ENCODE data around the gene SLC16A4.

SLC16A4 gene

GRCh38 chr1:110360431-110360830, 30.4 kb downstream of the SLC16A4 start:
- no peak for DNase-seq (ENCODE audit: low read depth in 2 of 2)

DNA sequence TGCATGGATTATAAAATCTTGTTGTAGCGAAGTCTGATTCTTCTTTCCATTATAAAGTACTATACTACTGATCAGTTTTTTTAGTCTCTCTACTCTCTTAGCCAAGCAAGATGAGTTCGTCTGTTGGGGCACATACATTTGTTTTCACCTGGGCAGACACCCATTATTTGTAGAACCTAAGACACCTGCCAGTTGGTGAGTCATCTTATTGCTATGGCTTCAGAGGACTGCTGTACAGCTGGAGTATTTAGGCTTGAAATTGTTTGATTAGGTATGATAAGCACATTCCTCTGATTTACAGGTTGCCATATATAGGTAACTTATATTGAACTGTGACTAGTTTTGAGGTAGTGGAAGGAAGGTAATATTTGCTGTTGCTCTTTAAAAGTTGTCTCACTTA, 34.4 kb downstream of the SLC16A4 start:
- DNase-seq (ENCODE audit: low read depth in 2 of 2): no peak

DNA sequence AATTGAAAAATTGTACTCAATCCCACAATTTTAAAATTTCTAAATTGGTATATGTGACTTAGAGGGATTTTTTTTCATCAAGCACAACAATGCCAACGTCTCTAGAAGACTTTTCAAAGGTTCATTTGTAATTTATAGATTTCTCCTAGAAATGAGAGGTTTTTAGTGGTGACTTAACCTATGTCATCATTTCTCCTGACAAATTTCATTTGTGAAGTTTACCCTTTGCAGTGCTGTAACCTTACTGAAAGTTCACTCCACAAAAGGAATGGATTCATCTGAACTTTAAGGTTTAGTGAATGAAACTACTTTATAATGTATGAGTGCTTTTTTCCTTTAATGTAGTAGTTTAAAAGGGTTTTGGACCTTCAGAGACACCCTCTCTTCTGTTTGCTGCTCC, 35.5 kb downstream of the SLC16A4 start:
- no peak for DNase-seq (ENCODE audit: low read depth in 2 of 2)

- DNase-seq (ENCODE audit: low read depth in 2 of 2): no peak
Measured at GRCh38 chr1:110350360-110350759, 40.5 kb downstream of the SLC16A4 start.

DNA sequence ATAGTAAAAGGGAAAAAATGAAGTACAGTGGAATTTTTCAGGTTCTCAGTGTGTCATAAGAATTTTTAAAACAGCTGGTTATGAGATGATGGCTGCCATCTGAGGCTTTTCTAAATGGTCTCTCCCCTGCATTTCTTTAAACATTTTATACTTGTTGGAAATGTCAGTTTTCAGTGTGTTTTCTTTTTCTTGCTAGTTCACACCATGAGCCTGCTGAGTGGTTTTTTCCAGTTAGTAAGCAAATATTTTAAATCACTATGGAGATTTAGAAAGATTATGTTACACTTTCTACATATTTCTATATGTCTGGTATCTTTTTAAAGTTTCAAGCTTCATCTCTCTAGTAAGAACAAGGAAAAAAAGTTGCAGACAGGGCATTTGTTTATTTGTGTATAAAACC, 42.1 kb downstream of the SLC16A4 start:
- no peak for DNase-seq (ENCODE audit: low read depth in 2 of 2)

GRCh38 chr1:110348050-110348449, 42.8 kb downstream of the SLC16A4 start:
- no peak for DNase-seq (ENCODE audit: low read depth in 2 of 2)

- DNase-seq (ENCODE audit: low read depth in 2 of 2): no peak
Measured at GRCh38 chr1:110347182-110347893, 43.5 kb downstream of the SLC16A4 start.

GRCh38 chr1:110346690-110347089, 44.1 kb downstream of the SLC16A4 start:
- DNase-seq (ENCODE audit: low read depth in 2 of 2): no peak

DNA sequence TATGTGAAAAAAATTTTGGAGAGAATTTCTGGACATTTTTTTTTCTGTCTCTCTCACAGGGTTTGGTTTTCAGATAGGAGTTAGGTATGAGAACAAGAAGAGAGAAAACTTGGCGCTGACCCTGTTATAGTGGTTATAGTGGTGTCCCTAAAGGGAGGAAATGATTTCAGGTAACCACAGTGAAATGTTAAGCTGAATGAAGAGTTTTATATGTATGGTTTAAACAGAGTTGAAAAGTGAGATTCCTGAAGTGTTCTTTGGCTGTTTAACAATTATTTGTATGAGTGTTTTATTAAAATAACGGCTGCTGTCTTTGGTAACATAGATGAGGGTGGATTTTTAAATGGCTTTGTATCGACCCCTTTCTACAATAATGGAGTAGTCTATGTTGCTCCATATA, 45.3 kb downstream of the SLC16A4 start:
- DNase-seq (ENCODE audit: low read depth in 2 of 2): no peak

DNA sequence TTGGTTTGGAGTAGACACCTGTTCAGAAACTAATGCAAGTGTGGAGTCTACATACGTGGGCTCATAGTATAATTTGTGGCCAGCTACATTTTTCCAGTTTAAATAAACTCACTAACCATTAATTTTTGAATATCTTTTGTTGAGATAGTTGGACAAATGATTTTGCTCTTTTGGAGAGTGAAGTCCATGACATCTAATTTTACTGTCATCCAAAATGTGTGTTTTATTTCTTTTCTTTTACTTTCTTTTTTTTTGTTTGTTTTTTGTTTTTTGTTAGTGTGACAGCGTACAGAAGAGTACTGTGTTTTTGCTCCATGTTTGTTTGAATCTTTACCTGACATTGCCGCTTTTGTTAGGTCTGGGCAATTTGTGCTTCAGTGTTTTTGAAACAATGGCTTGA, 46.7 kb downstream of the SLC16A4 start:
- no peak for DNase-seq (ENCODE audit: low read depth in 2 of 2)

DNA sequence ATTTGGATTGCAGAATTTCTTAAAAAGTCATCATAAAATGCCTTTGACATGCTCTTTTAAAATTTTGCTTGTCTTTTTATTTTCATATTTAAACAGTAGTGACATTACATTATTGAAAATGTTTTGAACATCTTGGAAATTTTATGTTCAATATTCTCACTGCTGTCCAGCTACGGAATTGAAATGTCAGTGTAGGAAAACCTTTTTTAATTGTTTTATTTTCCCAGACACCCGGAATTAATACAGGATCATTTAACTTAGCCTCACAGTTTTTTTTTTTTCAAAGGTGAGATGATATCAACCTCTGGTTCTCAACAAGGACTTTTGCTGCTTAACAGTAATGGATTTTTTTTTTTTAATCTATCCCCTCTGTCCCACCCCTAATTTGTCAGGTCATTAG, 47.6 kb downstream of the SLC16A4 start:
- no peak for DNase-seq (ENCODE audit: low read depth in 2 of 2)

- no peak for DNase-seq (ENCODE audit: low read depth in 2 of 2)
Measured at GRCh38 chr1:110341872-110342331, 48.9 kb downstream of the SLC16A4 start.

GRCh38 chr1:110341146-110341871, 49.5 kb downstream of the SLC16A4 start:
- no peak for DNase-seq (ENCODE audit: low read depth in 2 of 2)

GRCh38 chr1:110340207-110340468, 50.7 kb downstream of the SLC16A4 start:
- DNase-seq (ENCODE audit: low read depth in 2 of 2): no peak

DNA sequence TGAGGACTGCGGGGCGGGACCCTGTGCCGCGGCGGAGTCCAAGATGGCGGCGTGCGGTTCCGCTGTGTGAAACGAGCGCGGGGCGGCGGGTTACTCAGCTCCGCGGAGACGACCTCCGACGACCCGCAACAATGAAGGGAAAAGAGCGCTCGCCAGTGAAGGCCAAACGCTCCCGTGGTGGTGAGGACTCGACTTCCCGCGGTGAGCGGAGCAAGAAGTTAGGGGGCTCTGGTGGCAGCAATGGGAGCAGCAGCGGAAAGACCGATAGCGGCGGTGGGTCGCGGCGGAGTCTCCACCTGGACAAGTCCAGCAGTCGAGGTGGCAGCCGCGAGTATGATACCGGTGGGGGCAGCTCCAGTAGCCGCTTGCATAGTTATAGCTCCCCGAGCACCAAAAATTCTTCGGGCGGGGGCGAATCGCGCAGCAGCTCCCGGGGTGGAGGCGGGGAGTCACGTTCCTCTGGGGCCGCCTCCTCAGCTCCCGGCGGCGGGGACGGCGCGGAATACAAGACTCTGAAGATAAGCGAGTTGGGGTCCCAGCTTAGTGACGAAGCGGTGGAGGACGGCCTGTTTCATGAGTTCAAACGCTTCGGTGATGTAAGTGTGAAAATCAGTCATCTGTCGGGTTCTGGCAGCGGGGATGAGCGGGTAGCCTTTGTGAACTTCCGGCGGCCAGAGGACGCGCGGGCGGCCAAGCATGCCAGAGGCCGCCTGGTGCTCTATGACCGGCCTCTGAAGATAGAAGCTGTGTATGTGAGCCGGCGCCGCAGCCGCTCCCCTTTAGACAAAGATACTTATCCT, 51.2 kb downstream of the SLC16A4 start:
- DNase-seq (ENCODE audit: low read depth in 2 of 2): peak; percentile 41 to 43

DNA sequence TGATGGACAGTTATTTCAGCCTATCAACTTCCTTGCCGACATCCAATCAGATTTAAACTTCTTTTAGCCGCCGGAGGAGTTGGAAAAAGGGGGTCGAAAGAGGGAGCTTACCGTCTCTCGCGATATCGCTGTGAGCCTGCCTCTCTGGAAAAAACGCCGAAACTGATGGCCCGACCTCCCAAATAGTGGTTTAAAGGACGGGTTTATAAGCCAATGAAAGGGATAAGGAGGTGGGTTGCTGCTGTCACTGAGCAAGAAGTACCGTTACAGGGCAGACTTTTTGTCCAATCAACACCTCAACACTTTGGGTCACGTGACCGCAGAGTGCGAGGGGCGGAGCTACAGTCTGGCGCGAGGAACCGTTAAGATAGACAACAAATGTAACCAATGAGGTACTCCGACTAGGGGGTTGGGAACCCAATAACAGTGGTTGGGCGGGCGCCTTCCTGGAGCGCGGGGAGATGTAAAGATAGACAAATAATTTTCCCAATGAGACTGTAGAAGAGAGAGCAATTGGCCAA, 51.9 kb downstream of the SLC16A4 start, which contains the start of gene RBM15:
RBM15 (plus strand) TSS at position 492 of the 521 bp plus-strand sequence; CDS start at position 521, 29 bp downstream.
- DNase-seq (ENCODE audit: low read depth in 2 of 2): peak; percentile 89 to 94

DNA sequence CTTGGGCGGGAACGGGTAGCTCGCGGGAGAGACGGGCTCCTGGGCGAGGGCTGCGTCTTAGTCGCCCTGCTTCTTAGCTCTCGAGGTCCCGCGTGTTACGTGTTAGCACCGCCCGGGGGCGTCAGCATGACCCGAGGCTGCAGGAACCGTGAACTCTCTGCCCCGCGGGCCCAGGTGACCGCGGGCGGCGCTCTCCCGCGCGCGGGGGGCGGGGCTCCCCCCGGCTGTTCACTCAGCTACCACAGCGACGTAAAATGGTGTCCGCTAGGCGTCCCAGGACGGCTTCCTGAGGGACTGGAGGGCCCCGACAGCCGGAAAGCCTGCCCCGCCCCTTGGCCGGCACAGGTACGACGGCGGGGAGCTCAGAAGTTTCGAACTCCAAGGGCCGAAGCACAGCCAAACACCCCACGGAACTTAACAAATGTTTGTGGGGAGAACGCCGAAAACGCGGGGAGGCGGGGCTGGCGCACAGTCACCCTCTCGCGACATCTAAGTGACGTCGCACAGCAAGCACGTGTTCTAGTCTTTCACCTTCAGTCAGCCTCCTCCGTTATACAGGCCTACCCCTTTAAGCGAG, 52.4 kb downstream of the SLC16A4 start:
- peak; percentile 87 to 92 for DNase-seq (ENCODE audit: low read depth in 2 of 2)

- DNase-seq (ENCODE audit: low read depth in 2 of 2): peak in 1 of 2 experiments; percentile 36
Measured at GRCh38 chr1:110337704-110338308, 53.0 kb downstream of the SLC16A4 start.

DNA sequence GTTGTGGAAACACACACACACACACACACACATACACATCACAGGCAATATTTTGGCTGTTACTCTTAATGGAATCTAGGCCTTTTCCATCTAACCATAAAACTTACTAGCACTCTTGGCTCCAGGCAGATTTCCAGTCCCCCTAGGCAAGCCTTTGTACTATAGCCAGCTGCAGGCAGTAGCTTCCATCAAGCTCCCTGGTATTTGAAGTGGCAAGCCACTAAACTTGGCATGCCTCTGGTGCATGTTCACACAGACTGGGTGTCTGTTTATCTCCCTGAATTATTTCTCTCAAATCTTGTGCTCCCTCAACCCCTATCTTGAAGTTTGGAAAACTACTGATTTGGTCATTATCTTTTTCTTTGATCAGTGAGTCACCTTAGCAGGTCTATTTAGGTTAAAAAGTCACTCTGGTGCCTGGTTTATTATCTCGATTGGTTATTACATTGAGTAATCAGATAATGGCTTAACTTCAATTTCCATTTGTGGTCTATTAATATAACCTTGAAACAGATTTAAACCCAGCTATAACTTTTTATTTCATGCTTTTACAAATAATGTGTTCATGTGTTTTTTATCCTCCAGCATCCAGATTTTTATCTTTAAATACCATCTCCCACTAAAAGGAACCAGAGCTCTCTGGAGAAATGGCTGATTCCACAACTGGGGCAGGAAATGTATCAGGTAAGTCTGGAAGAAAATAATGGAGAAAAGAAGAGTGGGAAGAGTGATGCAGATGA, 54.4 kb downstream of the SLC16A4 start:
- no peak for DNase-seq (ENCODE audit: low read depth in 2 of 2)

DNA sequence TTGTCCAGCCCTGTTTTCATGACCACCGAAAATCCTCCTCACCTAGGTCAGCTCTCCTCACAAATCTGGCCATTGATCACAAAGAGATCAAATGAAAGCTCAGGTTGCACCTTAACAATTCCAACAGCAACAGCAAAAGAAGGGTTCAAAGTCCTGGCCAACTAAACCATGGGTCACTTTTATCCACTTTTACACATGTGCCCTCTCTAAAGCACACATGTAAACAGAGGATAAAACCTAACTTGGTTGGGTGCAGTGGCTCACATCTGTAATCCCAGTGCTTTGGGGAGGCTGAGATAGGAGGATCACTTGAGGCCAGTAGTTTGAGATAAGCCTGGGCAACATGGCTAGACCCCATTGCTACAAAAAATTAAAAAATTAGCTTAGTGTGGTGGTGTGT, 55.6 kb downstream of the SLC16A4 start:
- no peak for DNase-seq (ENCODE audit: low read depth in 2 of 2)

- no peak for DNase-seq (ENCODE audit: low read depth in 2 of 2)
Measured at GRCh38 chr1:110328700-110329099, 62.1 kb downstream of the SLC16A4 start.
